MCF 10A (cell line): ENCODE data around the gene LRBA. TPM values are rescaled to one million over a fixed set of nuclear protein-coding genes. Genes with fewer than 3 reads are reported as not detected.

Experiments
- BruUV-seq: library from RNA; stranded (reverse); fragments of 400-500 nt; replicated peaks from 2 replicates; lab custom pipeline; 2021; lab: Mats Ljungman, UMichigan
- CTCF ChIA-PET: fragments of 300-600 bp; sonication (Branson Sonifier 250); formaldehyde crosslinking; extraction: SDS; loops from one replicate; lab custom pipeline; 2021; ENCODE audit warnings: antibody characterized with exemption, inconsistent platforms; lab: Yijun Ruan, JAX
- POLR2A ChIA-PET: fragments of 300-600, 350-650 bp; sonication (Branson Sonifier 250); formaldehyde crosslinking; extraction: SDS; loops from one replicate; lab custom pipeline; 2020; ENCODE audit warnings: antibody characterized with exemption, inconsistent platforms; lab: Yijun Ruan, JAX
- DNase-seq: peaks from one replicate; pipeline ENCODE4 v3.0.0-alpha.2; 2018; ENCODE audit not compliant: unreplicated experiment
- H3K27ac Mint-ChIP-seq: one replicate; pipeline ENCODE4 v1.8.0; 2022; ENCODE audit warnings: mild to moderate bottlenecking, low read depth, mixed read lengths; ENCODE audit not compliant: unreplicated experiment
- H3K27me3 Mint-ChIP-seq: one replicate; pipeline ENCODE4 v1.8.0; 2022; ENCODE audit warnings: mixed read lengths; ENCODE audit not compliant: insufficient read depth, unreplicated experiment
- H3K36me3 Mint-ChIP-seq: one replicate; pipeline ENCODE4 v1.8.0; 2022; ENCODE audit warnings: mild to moderate bottlenecking, moderate library complexity, mixed read lengths; ENCODE audit not compliant: insufficient read depth, unreplicated experiment
- H3K4me1 Mint-ChIP-seq: one replicate; pipeline ENCODE4 v1.8.0; 2022; ENCODE audit warnings: mixed read lengths; ENCODE audit not compliant: insufficient read depth, unreplicated experiment
- H3K4me3 Mint-ChIP-seq: one replicate; pipeline ENCODE4 v1.8.0; 2022; ENCODE audit warnings: mild to moderate bottlenecking, moderate library complexity, mixed read lengths; ENCODE audit not compliant: unreplicated experiment
- H3K9me3 Mint-ChIP-seq: one replicate; pipeline ENCODE4 v1.8.0; 2022; ENCODE audit warnings: mixed read lengths; ENCODE audit not compliant: unreplicated experiment
- CTCF ChIP-seq: fragments of 200-600 bp; IDR thresholded peaks from one replicate; pipeline ENCODE4 v1.8.0; 2022; ENCODE audit warnings: antibody characterized with exemption, mild to moderate bottlenecking; ENCODE audit not compliant: unreplicated experiment
- intact Hi-C: fragments of 100-400 bp; cut with micrococcal nuclease; formaldehyde crosslinking; loops from 2 replicates; pipeline ENCODE4 v1.14.1; 2022
- total RNA-seq: library from RNA; stranded (reverse); gene quantifications from 2 replicates; pipeline ENCODE4 v1.2.3, GENCODE V29; 2022

LRBA gene
- total RNA-seq, 1 experiment from 2014 or later = 64.5 TPM

GRCh38 chr4:150336676-150337412 is 678.2 kb downstream of the LRBA start:
- ChIA-PET POLR2A (interaction anchor here (0.7 kb wide), 1 partner anchor 17 kb away, joined by 3 read pairs; no protein-coding TSS in a partner anchor), CTCF (interaction anchor here (0.7 kb wide), 1 partner anchor 86 kb away, joined by 3 read pairs; no protein-coding TSS in a partner anchor)
- Mint-ChIP-seq H3K27ac (no peak overlapping the region), H3K4me3 (no peak overlapping the region), H3K27me3 (no peaks in the 10 kb centered on the region), H3K9me3 (no peaks in the 10 kb centered on the region), H3K36me3 (peaks cover 6% of the 10 kb centered on the region), H3K4me1 (no peaks in the 10 kb centered on the region)
- DNase-seq = no peak
- BruUV-seq = no TSS peak
- intact Hi-C loops = no loop called here
- no peak for TF ChIP-seq CTCF

- peaks cover 6% of the 10 kb centered on the region for H3K36me3 Mint-ChIP-seq
- H3K27me3 Mint-ChIP-seq = no peaks in the 10 kb centered on the region
- no peaks in the 10 kb centered on the region for H3K9me3 Mint-ChIP-seq
- H3K27ac Mint-ChIP-seq = no peak overlapping the region
- H3K4me3 Mint-ChIP-seq = no peak overlapping the region
- no peaks in the 10 kb centered on the region for H3K4me1 Mint-ChIP-seq
- CTCF ChIA-PET = interaction anchor here (0.6 to 0.9 kb wide), 2 partner anchors 76 to 1103 kb away, joined by 3 to 4 read pairs; no protein-coding TSS in a partner anchor
- intact Hi-C loops = no loop called here
- BruUV-seq = no TSS peak
- TF ChIP-seq CTCF = no peak
- no peak for DNase-seq
- POLR2A ChIA-PET = no interaction called here
Observed at GRCh38 chr4:150332961-150333360, 682.1 kb downstream of the LRBA start.

GRCh38 chr4:150332086-150332485 is 683.0 kb downstream of the LRBA start:
- no peak for DNase-seq
- BruUV-seq = no TSS peak
- CTCF ChIA-PET = interaction anchor here (0.6 to 0.9 kb wide), 3 partner anchors 75 to 1104 kb away, joined by 3 to 4 read pairs (median 4); no protein-coding TSS in a partner anchor
- POLR2A ChIA-PET = no interaction called here
- Mint-ChIP-seq H3K4me3 (no peak overlapping the region), H3K9me3 (no peaks in the 10 kb centered on the region), H3K27me3 (no peaks in the 10 kb centered on the region), H3K36me3 (peaks cover 6% of the 10 kb centered on the region), H3K27ac (no peak overlapping the region), H3K4me1 (no peaks in the 10 kb centered on the region)
- intact Hi-C loops = no loop called here
- TF ChIP-seq CTCF = no peak

GRCh38 chr4:150329373-150329772 is 685.7 kb downstream of the LRBA start:
- TF ChIP-seq CTCF = no peak
- Mint-ChIP-seq H3K9me3 (no peaks in the 10 kb centered on the region), H3K27ac (no peak overlapping the region), H3K36me3 (peaks cover 2% of the 10 kb centered on the region), H3K4me1 (no peaks in the 10 kb centered on the region), H3K4me3 (no peak overlapping the region), H3K27me3 (no peaks in the 10 kb centered on the region)
- ChIA-PET CTCF (no interaction called here), POLR2A (interaction anchor here (0.6 to 0.7 kb wide), 2 partner anchors 8 to 275 kb away, joined by 3 read pairs; no protein-coding TSS in a partner anchor)
- intact Hi-C loops = no loop called here
- DNase-seq = no peak
- BruUV-seq = no TSS peak
